Colonic mucosa (tissue), 4 donors: Measurements from ENCODE around the gene FMN1. TPM values are rescaled to one million over a fixed set of nuclear protein-coding genes. Genes with fewer than 3 reads are reported as not detected.

ENCODE experiments used
- DNase-seq: peaks from one replicate; pipeline ENCODE4 v3.0.0-alpha.2; 2020
- H3K27ac ChIP-seq: fragments of 200-600 bp; one replicate; pipeline ENCODE4 v1.8.0; 2021
- H3K27me3 ChIP-seq: fragments of 200-600 bp; one replicate; pipeline ENCODE4 v1.8.0; 2021
- H3K36me3 ChIP-seq: fragments of 200-600 bp; one replicate; pipeline ENCODE4 v1.8.0; 2021
- H3K4me1 ChIP-seq: fragments of 200-600 bp; one replicate; pipeline ENCODE4 v1.8.0; 2021; ENCODE audit warnings: mild to moderate bottlenecking
- H3K4me3 ChIP-seq: fragments of 200-600 bp; one replicate; pipeline ENCODE4 v1.8.0; 2021
- H3K9ac ChIP-seq, 2 donors: one replicate each; pipeline ENCODE4 v1.7.0; 2013; ENCODE audit warnings: control low read depth in 2 of 2, low read depth in 2 of 2, low read length in 2 of 2
- H3K9me3 ChIP-seq: fragments of 200-600 bp; one replicate; pipeline ENCODE4 v1.8.0; 2021
- CTCF ChIP-seq: fragments of 200-600 bp; IDR thresholded peaks from one replicate; pipeline ENCODE4 v1.8.0; 2022; ENCODE audit warnings: antibody characterized with exemption, mild to moderate bottlenecking
- intact Hi-C: fragments of 100-400 bp; cut with DNase I; formaldehyde crosslinking; loops from one replicate; pipeline ENCODE4 v1.14.1; 2022
- total RNA-seq, 2 donors: library from RNA; stranded (reverse); fragmentation: NEBNext Ultra II Directional in 1 of 2; extraction: Animal tissue kit (Norgen Biotek cat#: 25700) in 1 of 2; gene quantifications; one replicate each; pipeline ENCODE4 v1.2.1, GENCODE V29; 2021
- donor health status: healthy.
- donor health status: DM: no; HTN: no; CAD: no.
- donor health status: DM: no; HTN: no; CAD: no.

The FMN1 gene
- total RNA-seq, 2 donors from 2014 or later = 23.5 to 32.0 TPM

GRCh38 chr15:33149919-33150318 lies 44.6 kb downstream of the FMN1 start:
- no peaks in the 10 kb centered on the region for H3K4me1 ChIP-seq
- no peak for DNase-seq
- no peaks in the 10 kb centered on the region for H3K9me3 ChIP-seq
- H3K9ac ChIP-seq = no peak overlapping the region
- no peak overlapping the region for H3K27ac ChIP-seq
- no peak for TF ChIP-seq CTCF
- H3K36me3 ChIP-seq = no peaks in the 10 kb centered on the region
- no peaks in the 10 kb centered on the region for H3K27me3 ChIP-seq
- no peak overlapping the region for H3K4me3 ChIP-seq
- intact Hi-C loops = no loop called here

GRCh38 chr15:33148129-33148751 lies 46.3 kb downstream of the FMN1 start:
- Histone ChIP-seq H3K27me3 (no peaks in the 10 kb centered on the region), H3K36me3 (no peaks in the 10 kb centered on the region), H3K9me3 (no peaks in the 10 kb centered on the region), H3K4me1 (no peaks in the 10 kb centered on the region), H3K27ac (no peak overlapping the region), H3K4me3 (no peak overlapping the region), H3K9ac (no peak overlapping the region)
- intact Hi-C loops = no loop called here
- TF ChIP-seq CTCF = no peak
- DNase-seq = no peak

- DNase-seq = no peak
- Histone ChIP-seq H3K27ac (no peak overlapping the region), H3K4me1 (no peaks in the 10 kb centered on the region), H3K9ac (no peak overlapping the region), H3K27me3 (no peaks in the 10 kb centered on the region), H3K4me3 (no peak overlapping the region), H3K9me3 (no peaks in the 10 kb centered on the region), H3K36me3 (no peaks in the 10 kb centered on the region)
- no peak for TF ChIP-seq CTCF
- intact Hi-C loops = no loop called here
Observed at GRCh38 chr15:33146051-33146450, 48.5 kb downstream of the FMN1 start.

GRCh38 chr15:33145447-33145846 lies 49.1 kb downstream of the FMN1 start:
- H3K27ac ChIP-seq = no peak overlapping the region
- H3K9me3 ChIP-seq = no peaks in the 10 kb centered on the region
- no peak for TF ChIP-seq CTCF
- H3K27me3 ChIP-seq = no peaks in the 10 kb centered on the region
- intact Hi-C loops = no loop called here
- H3K4me3 ChIP-seq = no peak overlapping the region
- no peaks in the 10 kb centered on the region for H3K36me3 ChIP-seq
- no peaks in the 10 kb centered on the region for H3K4me1 ChIP-seq
- H3K9ac ChIP-seq = no peak overlapping the region
- no peak for DNase-seq

DNA sequence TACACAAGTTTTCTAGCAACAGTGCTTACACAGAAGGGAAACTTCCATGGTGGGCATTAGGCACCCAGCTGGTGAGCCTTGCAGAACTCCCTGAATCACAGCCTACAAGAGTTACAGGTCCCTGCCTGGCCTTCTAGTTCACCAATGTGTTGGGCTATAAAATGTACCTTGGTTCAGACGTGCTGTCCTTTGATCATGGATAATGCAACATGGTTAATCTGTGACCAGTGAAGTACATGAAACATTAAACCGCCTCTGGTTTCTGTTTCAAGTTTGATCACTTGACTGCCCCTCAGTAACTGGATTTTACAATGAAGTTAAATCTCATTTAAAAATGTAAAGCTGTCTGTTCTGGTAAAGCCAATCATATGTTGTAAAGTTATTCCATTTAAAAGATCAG lies 51.8 kb downstream of the FMN1 start:
- no peaks in the 10 kb centered on the region for H3K4me1 ChIP-seq
- H3K27ac ChIP-seq = no peak overlapping the region
- H3K9ac ChIP-seq = no peak overlapping the region
- H3K36me3 ChIP-seq = no peaks in the 10 kb centered on the region
- H3K9me3 ChIP-seq = no peaks in the 10 kb centered on the region
- no peak overlapping the region for H3K4me3 ChIP-seq
- intact Hi-C loops = no loop called here
- no peak for DNase-seq
- no peaks in the 10 kb centered on the region for H3K27me3 ChIP-seq
- no peak for TF ChIP-seq CTCF
